K562 (cell line): ENCODE data around the gene CCL22.

ENCODE experiments used
- FOXA1 ChIP-seq: fragments of 450-650 bp; IDR thresholded peaks from 2 replicates; pipeline ENCODE4 v1.6.1; 2016; ENCODE audit warnings: mild to moderate bottlenecking, borderline replicate concordance
- HCFC1 ChIP-seq: IDR thresholded peaks from 2 replicates; pipeline ENCODE4 v1.6.1; 2012; ENCODE audit warnings: low read depth, low read length, improper control_type of control experiment
- SIX5 ChIP-seq, 2 experiments: IDR thresholded peaks; 2 replicates each; pipeline ENCODE4 v1.6.1; 2011; ENCODE audit warnings: low read length in 2 of 2, borderline replicate concordance in 1 of 2, low read depth in 1 of 2, mild to moderate bottlenecking in 1 of 2, moderate library complexity in 1 of 2; ENCODE audit not compliant: insufficient read depth in 1 of 2
- WHSC1 ChIP-seq: IDR thresholded peaks from one replicate; pipeline ENCODE4 v1.6.1; 2012; ENCODE audit warnings: low read length, control low read depth, inconsistent platforms
- ZNF143 ChIP-seq: sonication (generic); formaldehyde crosslinking; IDR thresholded peaks from 2 replicates; pipeline ENCODE4 v1.9.0; 2022; ENCODE audit warnings: mild to moderate bottlenecking, missing genetic modification reagents

- no peak for TF ChIP-seq ZNF143 (CRISPR knock-in tag)
- TF ChIP-seq SIX5 (IDR thresholded peaks at IDR 0.05; ENCODE audit: borderline replicate concordance in 1 of 2, insufficient read depth in 1 of 2, low read depth in 1 of 2, low read length in 2 of 2), result no peak
- no peak for TF ChIP-seq WHSC1
- no peak for TF ChIP-seq FOXA1
- no peak for TF ChIP-seq HCFC1
Observed at GRCh38 chr16:57385083-57385482, 26.5 kb downstream of the CCL22 start.
